Measurements from ENCODE around the gene IGFN1. TPM values are rescaled to one million over a fixed set of nuclear protein-coding genes. Genes with fewer than 3 reads are reported as not detected.
A peak's percentile ranks its signal among the peaks of the same experiment; 100 is the strongest.

The IGFN1 gene
- total RNA-seq = 1.7 TPM

- ATAC-seq (no peak), DNase-seq (ENCODE audit: low spot score) (no peak)
- intact Hi-C loops (cut with DNase I) = no loop called here
Observed at GRCh38 chr1:201190624-201191051, at the start of gene IGFN1. Gene IGFN1 (plus strand): TSS chr1:201190824. CDS start chr1:201193294, 2,470 bp downstream.

GRCh38 chr1:201140941-201141260 lies 49.7 kb upstream of the IGFN1 start:
- ATAC-seq = no peak
- intact Hi-C loops (cut with DNase I) = no loop called here
- DNase-seq (ENCODE audit: low spot score) = no peak

DNA sequence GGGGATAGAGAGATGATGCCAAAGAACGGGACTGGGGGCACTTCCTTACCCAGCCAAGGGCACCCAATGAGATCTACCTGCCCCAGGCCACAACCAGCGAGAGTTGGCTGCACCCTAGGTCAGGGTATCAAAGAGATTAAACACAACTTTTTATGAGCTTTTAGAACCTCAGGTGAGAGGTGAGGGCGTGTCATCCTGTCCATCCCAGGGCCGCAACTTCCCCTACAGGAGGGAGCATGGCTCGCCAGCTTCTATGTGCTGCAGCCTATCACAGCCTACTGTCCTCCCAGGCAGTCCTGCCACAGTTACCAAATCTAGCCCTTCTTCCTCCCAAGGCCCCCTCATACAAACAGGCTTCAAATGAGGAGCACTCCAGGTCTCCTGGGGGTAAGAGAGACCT lies 49.2 kb upstream of the IGFN1 start:
- intact Hi-C loops (cut with DNase I) = no loop called here
- DNase-seq (ENCODE audit: low spot score) = no peak
- no peak for ATAC-seq

DNA sequence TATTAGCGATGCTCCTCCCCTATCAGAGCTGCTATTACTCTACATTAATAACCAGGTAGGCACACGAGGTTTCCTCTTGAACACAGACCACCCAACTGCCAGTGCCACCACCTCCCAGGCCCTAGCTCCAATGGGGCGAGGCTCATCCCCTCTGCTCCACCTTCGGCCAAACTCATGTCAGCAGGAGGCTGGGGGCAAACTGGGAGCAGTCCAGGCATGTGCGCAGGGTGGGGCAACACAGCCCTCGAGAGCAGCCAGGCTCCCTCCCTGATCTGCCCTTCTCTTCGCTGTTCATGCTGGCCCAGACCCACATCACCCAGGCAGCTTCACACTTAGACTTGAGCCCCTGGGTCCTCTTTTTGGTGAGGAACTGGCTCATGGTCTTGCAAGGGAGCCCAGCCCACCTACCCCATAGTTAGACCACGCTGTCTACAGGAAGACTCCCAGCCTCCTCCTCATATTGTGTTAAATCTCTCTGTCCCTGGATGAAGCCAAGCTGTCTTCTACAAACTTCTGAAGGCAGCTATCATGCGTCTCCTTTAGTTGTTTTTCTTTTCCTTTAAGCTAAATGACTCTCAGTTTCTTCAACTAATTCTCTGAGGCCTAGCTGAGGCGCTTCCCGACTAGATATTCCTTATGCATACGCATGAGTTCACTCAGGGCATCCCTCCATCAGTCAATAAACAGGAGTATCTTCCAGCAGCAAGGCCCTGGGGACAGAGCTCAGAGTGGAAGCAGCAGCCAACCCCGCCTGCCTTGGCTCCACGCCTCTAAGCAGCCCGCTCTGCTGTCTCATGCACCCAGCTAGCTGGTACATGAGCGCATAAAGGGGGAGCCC lies 48.4 kb upstream of the IGFN1 start:
- ATAC-seq (peak; percentile 79), DNase-seq (ENCODE audit: low spot score) (peak; percentile 76)
- intact Hi-C loops (cut with DNase I) = no loop called here

DNA sequence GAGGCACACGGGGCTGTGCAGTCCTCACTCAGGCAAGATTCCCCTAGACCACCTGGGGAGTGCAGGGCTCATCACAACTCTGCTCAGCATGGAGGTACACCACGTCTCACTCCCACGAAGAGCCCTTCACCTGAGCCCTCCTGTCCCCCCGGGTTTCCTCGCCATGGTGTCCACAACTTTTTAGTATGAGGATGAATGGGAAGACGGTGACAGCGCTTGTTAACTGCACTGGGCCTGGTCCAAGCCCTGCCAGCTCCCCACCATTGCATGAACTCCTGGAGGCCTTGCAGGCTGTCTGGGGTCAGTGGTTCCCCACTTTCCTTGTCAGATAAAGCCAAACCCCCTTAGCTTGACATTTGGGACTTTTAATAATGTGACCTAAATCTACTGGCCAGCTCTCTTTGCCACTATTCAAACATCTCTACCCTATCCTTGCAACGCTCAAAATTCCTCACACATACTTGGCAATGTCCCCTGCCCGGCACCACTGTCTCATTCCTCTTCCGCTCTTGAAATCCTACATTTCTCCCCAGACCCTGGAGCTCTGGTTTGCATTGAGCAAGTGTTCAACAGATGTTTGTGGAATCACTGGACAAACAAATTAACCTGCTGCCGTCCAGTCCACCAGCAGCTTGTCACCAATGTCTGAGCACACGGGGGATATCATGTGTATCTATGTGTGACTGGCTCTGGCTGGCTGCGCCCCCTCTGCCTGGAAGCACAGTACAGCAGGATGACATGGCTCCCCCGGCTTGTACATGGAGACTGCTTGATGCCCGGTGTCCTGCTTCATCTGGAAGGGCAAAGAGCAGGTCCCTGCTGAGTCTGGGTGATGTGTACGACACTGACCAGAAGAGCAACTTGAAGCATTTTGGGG lies 47.5 kb upstream of the IGFN1 start:
- DNase-seq (ENCODE audit: low spot score) (peak; percentile 35), ATAC-seq (peak; percentile 16)
- intact Hi-C loops (cut with DNase I) = no loop called here

DNA sequence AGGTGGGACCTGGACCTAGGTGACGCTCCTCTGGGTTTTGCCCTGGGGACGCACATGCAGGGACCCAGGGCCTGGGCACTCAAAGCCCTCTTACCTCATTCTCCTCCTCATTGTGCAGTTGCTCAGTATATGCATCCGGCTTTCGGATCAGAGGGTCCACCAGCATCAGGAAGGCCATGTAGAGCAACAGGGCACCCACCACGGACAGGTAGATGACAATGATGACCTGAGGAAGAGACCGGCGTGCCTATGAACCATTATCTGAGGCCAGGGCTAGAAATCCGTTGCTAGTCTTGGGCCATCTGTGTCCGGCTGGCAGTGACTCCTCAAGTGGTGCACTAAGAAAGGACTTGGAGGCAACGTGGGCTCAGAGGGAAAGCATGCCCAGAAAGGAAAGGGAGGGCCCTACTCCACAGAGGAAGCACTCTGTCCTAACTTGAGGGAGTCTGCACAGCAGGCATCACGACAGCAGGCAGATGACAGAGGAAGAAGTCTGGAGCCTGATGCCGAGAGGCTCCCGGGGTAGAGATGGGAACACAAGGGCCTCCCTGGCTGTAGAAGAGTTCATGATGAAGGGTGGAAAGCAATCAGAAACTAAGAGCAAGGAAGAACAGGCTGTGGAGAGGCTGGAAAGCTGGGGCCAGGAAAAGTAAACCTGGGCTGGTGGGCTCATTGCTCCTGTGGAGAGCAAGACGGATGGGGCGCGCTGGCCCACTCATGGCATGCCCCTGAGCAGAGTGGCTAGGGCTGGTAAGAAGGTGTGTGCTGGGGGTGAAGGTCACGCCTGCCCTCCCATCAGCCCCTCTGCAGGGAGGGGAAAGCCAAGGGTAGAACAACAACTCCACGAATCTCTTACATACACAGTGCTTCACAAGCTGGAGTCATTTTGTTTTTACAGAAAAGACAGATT lies 46.6 kb upstream of the IGFN1 start:
- intact Hi-C loops (cut with DNase I) = no loop called here
- DNase-seq (ENCODE audit: low spot score) (peak; percentile 36), ATAC-seq (no peak)

DNA sequence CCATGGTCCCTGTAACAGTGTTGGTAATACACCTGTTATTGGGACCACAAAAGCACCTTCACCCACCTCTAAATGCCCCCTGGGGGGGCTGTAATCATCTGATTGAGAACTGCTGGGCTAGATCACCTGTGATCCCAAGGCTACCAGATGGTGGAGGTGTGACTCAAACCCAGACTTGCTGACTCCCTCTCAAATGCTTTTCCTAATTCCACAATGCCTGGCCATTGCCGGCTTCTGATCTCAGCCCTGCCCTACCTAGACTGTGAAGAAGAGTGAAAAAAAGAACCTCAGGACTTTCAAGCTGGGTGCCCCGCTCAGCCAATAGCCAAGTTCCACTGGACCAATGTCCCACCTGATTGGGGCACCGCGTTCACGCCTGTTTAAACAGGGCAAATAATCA lies 45.9 kb upstream of the IGFN1 start:
- no peak for DNase-seq (ENCODE audit: low spot score)
- intact Hi-C loops (cut with DNase I) = no loop called here
- no peak for ATAC-seq

- intact Hi-C loops (cut with DNase I) = no loop called here
- DNase-seq (ENCODE audit: low spot score) = peak; percentile 37
- ATAC-seq = no peak
Observed at GRCh38 chr1:201145132-201145531, 45.5 kb upstream of the IGFN1 start.

GRCh38 chr1:201145816-201146215 lies 44.8 kb upstream of the IGFN1 start:
- DNase-seq (ENCODE audit: low spot score) = no peak
- intact Hi-C loops (cut with DNase I) = no loop called here
- no peak for ATAC-seq

GRCh38 chr1:201146626-201147390 lies 43.8 kb upstream of the IGFN1 start:
- intact Hi-C loops (cut with DNase I) = no loop called here
- DNase-seq (ENCODE audit: low spot score) (no peak), ATAC-seq (no peak)

GRCh38 chr1:201147396-201148015 lies 43.1 kb upstream of the IGFN1 start:
- intact Hi-C loops (cut with DNase I) = no loop called here
- DNase-seq (ENCODE audit: low spot score) = no peak

GRCh38 chr1:201149400-201149799 lies 41.2 kb upstream of the IGFN1 start:
- intact Hi-C loops (cut with DNase I) = no loop called here
- ATAC-seq (no peak), DNase-seq (ENCODE audit: low spot score) (no peak)

More at GRCh38 chr1:201147396-201148015, 43.1 kb upstream of the IGFN1 start:
- ATAC-seq = no peak

DNA sequence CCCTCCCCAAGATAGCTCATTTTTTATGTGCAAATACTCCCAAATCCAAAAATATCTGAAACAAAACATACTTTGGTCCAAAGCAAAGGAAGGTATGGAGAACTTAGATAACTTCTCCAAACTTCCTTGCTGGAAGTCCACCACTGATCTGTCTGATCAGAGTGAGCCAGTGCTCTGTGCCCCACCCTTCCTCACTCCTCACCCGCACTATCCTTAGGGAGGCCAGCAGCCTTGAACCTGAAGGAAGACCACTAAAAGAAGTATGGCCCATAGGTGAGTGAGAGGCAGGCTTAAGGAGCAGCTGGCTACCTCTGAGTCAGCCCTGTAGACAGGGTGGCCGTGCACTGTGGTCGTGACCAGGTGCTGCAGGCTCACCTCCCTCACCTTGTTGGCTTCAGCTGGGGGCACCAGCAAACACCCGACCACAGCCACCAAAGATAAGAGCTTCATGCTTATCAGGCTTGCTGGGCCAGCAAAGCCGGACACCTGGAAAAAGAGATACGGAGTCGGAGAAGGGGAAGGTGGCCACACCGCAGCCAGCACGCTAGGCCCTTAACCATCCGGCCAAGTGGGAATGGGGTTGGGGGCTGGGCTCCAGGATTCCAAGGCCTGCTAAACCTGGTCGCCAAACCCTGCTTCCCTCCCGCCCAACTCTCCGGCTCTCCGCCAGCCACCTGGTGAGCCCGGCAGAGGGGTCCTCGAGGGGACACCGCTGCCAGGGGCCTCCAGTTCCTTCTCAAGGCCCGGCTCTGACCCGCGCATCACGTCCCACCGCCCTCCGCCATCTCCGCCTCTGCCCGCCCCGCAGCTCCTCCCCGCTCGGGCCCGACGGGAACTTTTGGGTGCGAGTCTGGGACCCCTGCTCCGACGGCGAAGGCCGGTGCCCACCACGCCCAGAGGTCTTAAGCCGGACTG lies 36.9 kb upstream of the IGFN1 start:
- DNase-seq (ENCODE audit: low spot score) (no peak), ATAC-seq (peak; percentile 88)
- intact Hi-C loops (cut with DNase I) = no loop called here

- intact Hi-C loops (cut with DNase I) = no loop called here
- ATAC-seq = peak; percentile 99
Observed at GRCh38 chr1:201154389-201155165, 36.0 kb upstream of the IGFN1 start, which contains the start of gene TMEM9. Gene TMEM9 (minus strand): TSS chr1:201154474. CDS start chr1:201153923, 551 bp downstream.

DNA sequence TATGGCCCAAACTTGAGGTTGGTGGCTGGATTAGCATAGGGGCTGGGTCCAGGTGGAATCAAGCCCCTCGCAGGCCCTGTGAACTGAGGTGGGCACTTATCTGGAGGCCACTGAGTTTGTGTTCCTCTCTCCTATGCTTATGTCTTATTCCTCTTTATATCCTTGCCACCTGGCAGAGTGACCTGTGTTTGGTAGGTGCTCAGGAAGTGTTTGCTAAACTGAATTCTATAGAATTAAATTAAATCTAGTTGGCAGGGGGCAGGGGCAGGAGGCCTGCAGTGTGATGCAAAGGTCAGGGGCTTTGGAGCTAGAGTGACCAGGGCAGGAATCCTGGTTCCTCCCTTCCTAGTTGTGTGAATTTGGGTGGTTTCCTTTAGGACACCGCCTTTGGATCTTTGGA lies 35.3 kb upstream of the IGFN1 start:
- intact Hi-C loops (cut with DNase I) = no loop called here
- DNase-seq (ENCODE audit: low spot score) = peak; percentile 13
- no peak for ATAC-seq

More at GRCh38 chr1:201154389-201155165, 36.0 kb upstream of the IGFN1 start, which contains the start of gene TMEM9:
- peak; percentile 100 for DNase-seq (ENCODE audit: low spot score)

DNA sequence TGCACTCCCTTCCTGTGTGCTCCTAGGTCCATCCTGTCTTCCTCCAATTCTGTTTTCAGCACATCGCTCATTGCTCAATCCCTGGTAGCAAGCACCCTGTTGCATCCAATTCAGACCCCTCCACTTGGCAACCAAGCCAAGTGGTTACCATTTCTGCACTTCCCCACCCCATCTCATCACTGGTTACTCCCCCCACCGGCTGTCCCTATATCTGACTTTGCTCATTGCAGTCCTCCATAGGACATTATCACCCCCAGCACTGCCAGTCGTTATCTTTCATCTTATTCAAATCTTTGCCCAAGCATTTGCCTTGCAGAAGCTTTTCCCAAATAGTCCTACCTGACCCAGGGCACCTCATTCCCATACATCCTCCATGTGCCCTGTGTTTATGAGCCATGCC lies 34.3 kb upstream of the IGFN1 start:
- DNase-seq (ENCODE audit: low spot score) (no peak), ATAC-seq (no peak)
- intact Hi-C loops (cut with DNase I) = no loop called here

Data from sciatic nerve (tissue), 2 donors.